GM19023 (cell line): Measurements from ENCODE around the gene ADGRV1.

ENCODE experiments used
- ATAC-seq: cut with Tn5 transposase; IDR thresholded peaks from one replicate; pipeline ENCODE4 v1.9.1; 2021; ENCODE audit warnings: mild to moderate bottlenecking, moderate library complexity; ENCODE audit not compliant: unreplicated experiment

Gene ADGRV1

DNA sequence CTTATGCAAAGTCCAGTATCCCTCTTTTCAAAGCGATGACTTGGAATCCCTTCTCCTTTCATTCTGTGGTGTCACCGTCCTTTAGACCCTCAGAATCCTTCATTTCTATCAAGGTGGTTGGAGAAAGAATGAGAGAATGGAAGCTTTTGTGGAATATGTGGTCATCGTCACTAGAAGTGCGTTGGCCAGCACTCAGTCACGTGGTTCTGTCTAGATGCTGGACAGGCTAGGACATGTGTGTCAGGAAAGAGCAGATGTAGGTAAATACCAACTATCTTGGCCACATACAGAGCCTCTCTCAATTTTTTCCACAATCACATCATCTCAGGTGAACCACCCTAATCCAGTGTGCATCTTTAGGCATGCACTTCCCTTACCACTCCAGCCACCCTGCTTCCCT lies 618.5 kb downstream of the ADGRV1 start:
- ATAC-seq, result no peak

DNA sequence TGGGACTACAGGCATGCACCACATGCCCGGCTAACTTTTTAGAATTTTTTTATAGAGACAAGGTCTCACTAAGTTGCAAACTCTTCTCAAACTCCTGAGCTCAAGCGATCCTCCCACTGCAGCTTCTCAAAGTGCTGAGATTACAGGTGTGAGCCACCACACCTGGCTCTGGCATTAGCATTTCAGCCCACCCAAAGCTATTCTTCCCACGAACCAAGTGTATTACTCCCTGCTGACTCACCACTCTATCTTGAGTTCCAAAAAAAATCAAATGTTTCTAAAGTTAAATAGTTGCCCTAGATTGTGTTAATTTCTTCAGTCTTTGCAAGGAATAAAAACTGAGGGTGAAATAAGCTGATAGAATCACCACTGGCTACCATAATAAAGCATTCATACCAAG lies 619.0 kb downstream of the ADGRV1 start:
- no peak for ATAC-seq

DNA sequence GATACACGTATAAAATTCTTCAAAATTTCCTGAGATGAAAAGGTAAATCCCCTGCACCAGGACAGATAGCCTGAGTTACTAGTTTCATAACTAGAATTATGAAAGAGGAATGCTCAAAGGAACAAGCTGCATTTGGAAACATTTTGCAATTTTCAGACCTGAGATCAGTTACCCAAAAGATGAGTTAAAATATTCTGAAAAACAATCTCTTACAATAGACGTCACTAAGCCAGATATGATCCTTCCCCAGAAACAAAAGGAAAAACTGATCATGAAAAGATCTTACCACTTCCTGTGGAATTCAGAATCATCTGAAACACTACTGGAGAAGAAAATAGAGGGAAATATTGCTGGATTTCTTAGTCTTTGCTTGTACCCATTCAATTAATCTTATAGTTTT lies 619.9 kb downstream of the ADGRV1 start:
- ATAC-seq, result no peak

DNA sequence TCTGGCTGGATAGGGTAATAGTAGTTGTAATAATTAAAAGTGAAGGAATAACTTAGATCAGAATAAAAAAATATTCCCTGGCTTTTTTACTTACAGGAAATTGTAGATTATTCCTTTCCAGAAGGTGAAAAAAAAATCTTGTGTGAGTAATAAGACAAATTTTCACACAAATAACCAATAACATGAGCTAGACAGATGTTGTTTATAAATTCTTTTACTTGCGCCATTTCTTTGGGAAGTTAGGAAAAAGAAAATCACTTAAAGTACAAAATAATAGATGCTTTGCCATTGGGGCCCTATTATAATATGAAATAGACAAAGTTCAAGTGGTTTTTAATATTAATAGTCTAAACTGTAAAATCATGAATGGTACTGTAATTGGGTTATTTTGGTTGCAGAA lies 620.4 kb downstream of the ADGRV1 start:
- no peak for ATAC-seq

DNA sequence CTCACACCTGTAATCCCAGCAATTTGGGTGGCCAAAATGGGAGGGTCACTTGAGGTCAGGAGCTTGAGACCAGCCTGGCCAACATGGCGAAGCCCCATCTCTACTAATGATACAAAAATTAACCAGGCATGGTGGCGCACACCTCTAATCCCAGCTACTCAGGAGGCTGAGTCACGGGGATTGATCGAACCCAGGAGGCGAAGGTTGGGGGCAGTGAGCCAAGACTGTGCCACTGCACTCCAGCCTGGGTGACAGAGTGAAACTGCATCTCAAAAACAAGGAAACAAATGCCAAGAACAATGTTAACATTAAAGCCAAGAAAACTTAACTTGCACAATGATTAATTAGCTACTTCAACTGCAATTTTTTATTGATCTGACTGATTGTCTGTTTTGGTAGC lies 621.9 kb downstream of the ADGRV1 start:
- no peak for ATAC-seq

DNA sequence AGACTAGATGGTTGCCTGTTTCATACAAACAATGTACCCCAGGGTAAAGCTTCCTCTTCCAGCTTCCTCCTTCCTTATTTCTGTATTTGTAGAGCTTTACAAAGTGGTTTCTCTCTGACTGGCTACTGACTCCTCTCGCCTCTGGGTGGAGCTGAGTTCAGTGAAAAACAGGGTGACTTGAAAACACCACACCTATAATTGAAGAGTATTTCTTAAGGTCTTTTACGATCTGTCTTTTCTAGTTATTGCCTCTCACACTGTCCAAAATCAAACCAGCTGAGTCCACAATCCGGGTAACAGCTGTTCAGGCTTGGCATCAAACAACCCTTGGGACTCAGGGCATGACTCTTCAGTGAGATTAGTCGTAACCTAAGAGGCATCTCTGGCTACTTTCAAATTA lies 624.2 kb downstream of the ADGRV1 start:
- ATAC-seq, result no peak

DNA sequence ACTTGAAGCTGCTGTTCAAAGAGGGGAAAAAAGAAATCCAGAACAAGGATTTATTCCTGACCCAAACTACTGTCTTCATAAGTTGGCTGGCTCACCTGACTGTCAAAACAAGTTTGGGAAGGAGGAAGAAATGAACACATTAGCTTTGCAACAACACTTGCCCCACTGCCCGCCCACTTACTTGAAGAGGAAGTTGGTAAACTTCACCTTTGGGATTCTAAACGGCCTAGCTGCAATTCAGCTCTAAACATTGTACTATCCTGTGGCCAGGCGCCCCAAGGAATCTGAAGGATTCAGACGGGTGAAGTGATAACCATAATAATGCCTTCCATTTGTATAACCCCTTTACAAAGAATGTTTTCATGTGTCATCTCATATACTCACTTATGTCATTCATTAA lies 625.1 kb downstream of the ADGRV1 start:
- ATAC-seq, result no peak

DNA sequence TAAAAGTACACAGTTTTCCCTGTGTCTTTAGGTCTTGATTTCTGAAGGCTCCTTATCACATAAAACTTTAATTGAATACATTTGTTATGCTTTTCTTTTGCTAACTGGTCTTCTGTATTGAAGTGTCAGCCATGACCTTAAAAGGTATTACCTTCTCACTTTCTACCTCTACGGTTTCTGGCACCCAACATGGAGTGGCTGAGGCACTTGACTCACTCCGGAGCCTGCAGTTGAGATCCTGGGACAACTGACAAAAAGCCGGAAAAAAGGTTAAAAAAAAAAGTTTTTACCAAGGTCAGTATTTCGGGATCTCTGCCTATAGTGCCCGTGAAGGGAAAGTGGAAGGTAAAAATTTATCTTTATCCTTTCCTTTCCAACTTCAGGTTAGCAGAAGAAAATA lies 627.5 kb downstream of the ADGRV1 start:
- no peak for ATAC-seq

DNA sequence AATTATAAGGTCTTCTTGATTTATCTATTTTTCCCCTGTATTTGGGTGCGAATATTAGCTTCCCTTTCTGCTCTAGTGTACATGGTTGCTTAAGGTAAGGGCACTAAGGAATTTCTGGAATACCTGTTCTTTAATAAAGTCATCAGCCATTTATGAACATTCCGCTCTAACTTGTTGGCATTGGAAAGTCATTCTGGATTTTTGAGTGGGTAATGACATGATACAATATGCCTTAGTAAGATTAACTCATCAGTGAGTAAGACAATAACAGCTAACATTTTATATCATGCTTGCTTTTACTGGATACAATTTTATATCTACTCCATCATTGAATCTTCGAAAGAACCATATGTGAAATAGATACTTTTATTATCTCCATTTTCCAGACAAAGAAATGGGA lies 628.4 kb downstream of the ADGRV1 start:
- no peak for ATAC-seq

DNA sequence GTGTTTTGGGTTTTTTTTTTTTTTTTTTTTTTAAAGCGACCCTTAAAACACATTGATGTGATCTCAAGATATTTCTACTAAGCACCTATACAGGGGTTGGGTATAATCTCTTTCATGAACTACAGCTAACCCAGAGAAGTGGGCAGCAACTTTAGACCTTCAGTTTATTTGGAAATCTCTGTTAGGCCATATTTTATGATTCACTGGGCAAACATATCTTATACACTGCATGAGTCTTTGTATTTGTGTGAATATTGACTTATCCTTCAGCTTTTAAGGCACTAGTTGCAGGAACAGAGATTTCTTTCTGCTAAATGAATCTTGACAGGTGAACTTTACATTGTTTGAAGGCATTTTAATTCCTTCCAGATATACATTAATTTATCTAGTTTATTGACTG lies 630.2 kb downstream of the ADGRV1 start:
- ATAC-seq, result no peak

DNA sequence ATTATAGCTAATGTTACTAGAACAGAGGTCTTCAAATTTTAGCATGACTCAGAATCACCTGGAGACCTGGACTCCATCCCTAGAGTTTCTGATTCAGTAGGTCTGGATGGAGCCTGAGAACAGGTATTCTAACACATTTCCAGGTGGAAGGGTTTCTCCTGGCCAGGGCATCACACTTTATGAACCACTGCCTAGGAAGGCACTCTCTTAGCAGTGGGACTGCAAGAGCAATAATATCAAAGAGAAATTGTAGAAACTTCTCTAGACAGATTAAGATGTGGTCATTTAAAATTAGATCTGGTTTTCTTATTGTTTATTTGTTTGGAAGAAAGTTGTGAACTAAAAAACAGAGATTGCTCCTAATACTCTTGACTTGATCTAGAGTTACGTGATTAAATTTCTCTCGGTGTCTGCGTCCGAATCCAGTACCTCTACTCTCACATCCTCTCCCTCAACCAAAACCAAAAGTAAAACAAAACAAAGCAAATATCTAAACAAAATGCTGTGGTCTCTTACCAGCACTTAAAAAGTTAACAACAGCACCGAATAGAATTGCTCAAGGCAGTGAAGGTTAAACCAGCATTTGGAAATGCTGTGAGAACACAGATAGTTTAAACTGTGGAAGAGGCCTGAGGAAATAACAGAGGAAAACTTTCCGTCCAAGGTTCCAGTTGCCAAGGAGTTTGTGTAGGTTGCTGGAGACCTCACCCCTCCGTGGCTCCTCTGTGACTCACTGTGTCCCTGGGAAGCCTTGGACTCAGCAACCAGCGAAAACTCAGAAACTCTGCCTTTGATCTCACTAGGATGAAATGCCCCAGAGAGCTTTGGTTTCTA lies 631.1 kb downstream of the ADGRV1 start:
- ATAC-seq, result no peak

DNA sequence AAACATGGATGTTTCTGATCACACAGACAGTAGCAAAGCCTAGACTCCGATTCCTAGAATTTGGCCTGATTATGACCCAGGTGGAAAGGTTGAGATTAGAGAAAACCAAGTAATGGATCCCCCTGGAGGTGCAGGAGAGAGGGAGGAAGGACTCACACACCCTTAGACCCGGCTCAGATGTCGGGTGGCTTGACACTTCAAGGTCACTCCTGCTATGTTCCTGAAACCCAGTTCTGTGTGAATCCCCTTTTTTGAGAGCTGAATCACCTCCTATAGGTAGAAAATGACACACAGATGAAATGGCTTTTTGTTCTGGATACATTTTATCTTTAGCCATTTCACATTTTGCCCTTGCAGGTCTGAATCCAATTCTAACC lies 631.7 kb downstream of the ADGRV1 start:
- no peak for ATAC-seq

DNA sequence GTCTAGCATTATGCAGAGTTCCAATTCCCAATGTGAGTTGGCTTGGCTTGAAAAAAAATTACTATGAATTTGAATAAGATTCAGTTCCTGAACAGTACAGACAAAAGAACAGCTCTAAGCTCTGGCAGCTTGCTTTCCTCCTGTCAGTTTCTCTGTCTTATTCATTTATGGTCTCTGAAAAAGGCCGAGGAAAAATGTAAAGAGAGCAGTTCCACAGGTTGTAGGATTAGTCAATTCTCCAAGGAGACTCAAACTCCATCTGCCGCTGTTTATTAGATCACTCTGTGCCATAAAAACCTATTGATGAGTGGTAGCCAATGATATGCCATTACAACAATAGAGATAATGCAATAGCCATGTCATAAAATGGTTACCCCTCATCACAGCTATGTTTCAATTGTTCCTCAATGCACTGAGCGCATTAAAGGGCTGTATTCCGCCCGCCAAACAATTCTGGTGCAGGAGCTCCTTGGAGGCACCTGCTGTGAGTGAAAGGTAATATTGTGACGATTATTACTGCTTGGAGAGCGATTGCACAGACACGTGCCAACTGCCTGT lies 636.3 kb downstream of the ADGRV1 start:
- no peak for ATAC-seq

DNA sequence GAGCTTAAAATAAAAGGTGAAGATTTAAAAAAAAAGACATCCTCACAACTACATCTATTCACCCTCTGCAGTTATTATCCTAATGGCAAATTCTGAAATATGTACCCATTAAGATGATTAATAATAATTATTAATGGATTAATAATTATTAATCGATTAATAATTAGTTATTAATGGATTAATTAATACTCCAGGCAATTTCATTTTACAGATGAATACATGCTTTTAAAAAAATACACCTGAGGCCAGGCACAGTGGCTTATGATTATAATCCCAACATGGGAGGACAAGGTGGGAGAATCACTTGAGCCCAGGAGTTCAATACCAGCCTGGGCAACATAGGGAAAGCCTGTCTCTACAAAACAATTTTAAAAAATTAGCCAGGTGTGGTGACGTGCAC lies 642.1 kb downstream of the ADGRV1 start:
- ATAC-seq, result no peak

DNA sequence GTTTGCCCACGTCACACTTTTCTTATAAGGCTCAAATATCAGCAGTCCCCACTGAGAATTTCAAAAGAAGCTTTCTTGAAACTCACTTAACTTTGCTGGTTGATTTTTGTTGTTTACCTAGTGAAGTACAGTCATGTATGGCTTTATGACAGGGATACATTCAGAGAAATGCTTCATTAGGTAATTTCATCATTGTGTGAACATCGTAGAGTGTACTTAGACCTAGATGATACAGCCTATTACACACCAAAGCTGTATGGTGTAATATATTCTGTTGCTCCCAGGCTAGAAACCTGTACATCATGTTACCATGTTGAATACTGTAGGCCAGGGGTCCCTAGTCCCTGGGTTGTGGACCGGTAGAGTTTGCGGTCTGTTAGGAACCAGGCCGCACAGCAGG lies 647.5 kb downstream of the ADGRV1 start:
- no peak for ATAC-seq

DNA sequence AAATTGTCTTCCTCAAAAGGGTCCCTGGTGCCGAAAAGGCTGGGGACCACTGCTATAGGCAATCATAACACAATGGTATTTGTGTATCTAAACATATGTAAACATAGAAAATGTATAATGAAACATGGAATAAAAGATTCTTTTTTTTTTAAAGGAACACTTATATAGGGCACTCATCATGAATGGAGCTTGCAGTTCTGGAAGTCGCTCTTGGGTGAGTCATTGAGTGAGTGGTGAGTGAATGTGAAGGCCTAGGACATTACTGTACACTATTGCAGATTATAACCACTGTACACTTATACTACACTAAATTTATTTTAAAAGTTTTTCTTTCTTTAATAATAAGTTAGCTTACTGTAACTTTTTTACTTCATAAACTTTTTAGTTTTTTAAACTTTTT lies 648.1 kb downstream of the ADGRV1 start:
- ATAC-seq, result no peak

DNA sequence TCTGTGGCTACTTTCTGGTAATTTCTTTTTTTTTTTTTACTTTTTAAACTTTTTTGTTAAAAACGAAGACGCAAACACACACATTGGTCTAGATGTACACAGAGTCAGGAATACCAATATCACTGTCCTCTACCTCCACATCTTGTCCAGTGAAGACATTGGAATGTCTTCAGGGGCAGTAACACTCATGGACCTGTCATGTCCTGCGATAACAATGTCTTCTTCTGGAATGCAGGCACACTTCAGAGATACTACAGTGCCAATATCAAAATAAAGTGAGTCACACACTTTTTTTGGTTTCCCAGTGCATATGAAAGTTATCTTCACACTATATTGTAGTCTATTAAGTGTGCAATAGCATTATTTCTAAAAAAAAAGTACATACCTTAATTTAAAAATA lies 648.7 kb downstream of the ADGRV1 start:
- no peak for ATAC-seq

DNA sequence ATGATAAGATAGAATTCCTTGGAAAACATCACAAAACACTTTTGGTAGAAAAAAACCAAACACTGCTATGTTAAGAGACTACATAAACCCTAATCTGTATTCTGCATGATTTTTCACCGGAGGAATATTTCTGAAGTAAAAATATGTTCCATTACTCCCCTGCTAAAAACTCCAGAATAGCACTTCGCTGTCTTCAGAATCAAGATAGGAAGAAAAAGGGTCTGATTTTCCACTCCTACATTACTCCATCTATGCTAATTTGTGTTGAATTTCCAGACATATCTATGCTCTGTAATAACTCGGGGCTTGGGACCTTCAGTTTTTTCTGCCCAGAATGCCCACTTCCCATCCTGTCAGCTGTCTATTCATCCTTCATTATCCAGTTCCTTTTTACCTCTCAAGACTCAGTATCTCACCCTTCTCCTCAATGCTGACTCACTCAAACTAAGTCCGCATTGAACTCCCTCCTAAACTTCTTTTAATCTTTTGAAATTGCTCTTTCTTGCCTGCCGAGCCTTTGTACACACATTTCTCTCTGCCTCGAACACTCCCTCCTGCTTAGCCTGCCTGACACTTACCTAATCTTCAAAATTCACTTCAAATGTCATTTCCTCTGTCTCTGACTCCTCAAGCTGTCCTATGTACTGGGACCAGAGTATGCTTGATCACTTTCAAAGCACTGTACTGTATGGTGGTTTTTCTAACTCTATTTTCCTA lies 653.6 kb downstream of the ADGRV1 start:
- no peak for ATAC-seq

DNA sequence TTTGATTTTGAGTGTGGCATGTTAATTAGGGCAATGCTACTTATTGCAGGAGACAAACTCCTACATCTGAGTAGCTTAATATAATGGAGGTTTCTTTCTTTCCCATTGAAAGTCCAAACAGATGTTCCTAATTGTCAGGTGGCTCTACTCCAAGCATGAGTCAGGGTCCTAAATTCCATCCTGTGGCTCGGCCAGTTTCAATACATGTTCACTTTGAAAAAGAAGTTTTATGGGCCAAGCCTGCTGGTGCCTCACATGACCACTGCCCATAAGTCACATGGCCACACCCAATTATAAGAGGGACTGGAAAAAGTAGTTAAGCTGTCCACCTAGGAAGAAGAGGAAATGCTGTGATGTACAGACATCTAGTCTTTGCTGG lies 654.1 kb downstream of the ADGRV1 start:
- no peak for ATAC-seq
